ENCODE data around the gene TNS1. TPM values are rescaled to one million over a fixed set of nuclear protein-coding genes. Genes with fewer than 3 reads are reported as not detected.

Gene TNS1
- total RNA-seq, 1 experiment from 2014 or later = 6.2 TPM

GRCh38 chr2:217804338-217804737 lies 198.5 kb downstream of the TNS1 start:
- no peaks in the 10 kb centered on the region for H3K27me3 ChIP-seq (ENCODE audit: insufficient read depth, low read length)
- no peak overlapping the region for H3K9ac ChIP-seq (ENCODE audit: low read length)
- H3K4me1 ChIP-seq (ENCODE audit: control insufficient read depth in 1 of 2, insufficient read depth in 2 of 2, low read length in 2 of 2) = no peaks in the 10 kb centered on the region
- no peaks in the 10 kb centered on the region for H3K9me3 ChIP-seq (ENCODE audit: control insufficient read depth in 1 of 2, insufficient read depth in 1 of 2, low read depth in 1 of 2, low read length in 2 of 2)
- H3K36me3 ChIP-seq (ENCODE audit: control insufficient read depth in 1 of 2, insufficient read depth in 2 of 2, low read length in 2 of 2) = no peaks in the 10 kb centered on the region
- intact Hi-C loops (cut with micrococcal nuclease) = no loop called here
- no peak overlapping the region for H3K27ac ChIP-seq (ENCODE audit: low read depth, low read length)
- no peaks in the 10 kb centered on the region for H4K20me1 ChIP-seq (ENCODE audit: insufficient read depth)
- H3K9me2 ChIP-seq (ENCODE audit: insufficient read depth) = no peaks in the 10 kb centered on the region
- CTCF ChIA-PET = no interaction called here
- H3K79me2 ChIP-seq (ENCODE audit: insufficient read depth, low read length) = no peaks in the 10 kb centered on the region
- H3K4me2 ChIP-seq (ENCODE audit: low read length) = no peak overlapping the region
- DNase-seq (ENCODE audit: low read depth, low spot score) (no peak), ATAC-seq (no peak)
- H3K4me3 ChIP-seq (replicated peaks in 1 of 2; ENCODE audit: low read depth in 1 of 2, low read length in 2 of 2) = no peak overlapping the region
- RAD21 ChIA-PET (ENCODE audit: low non-redundant PET in 1 of 2, low total read pairs in 2 of 2, uncharacterized antibody in 2 of 2, unreplicated experiment in 2 of 2) = no interaction called here
- BruUV-seq (replicated peaks) = no TSS peak
- H2AFZ ChIP-seq (ENCODE audit: low read depth, low read length, poor library complexity, severe bottlenecking) = no peak overlapping the region
- TF ChIP-seq SRF (IDR thresholded peaks at IDR 0.05; ENCODE audit: low read depth) (no peak), REST (IDR thresholded peaks at IDR 0.05; ENCODE audit: low read depth) (peak; percentile 57)
- POLR2A ChIA-PET = no interaction called here

DNA sequence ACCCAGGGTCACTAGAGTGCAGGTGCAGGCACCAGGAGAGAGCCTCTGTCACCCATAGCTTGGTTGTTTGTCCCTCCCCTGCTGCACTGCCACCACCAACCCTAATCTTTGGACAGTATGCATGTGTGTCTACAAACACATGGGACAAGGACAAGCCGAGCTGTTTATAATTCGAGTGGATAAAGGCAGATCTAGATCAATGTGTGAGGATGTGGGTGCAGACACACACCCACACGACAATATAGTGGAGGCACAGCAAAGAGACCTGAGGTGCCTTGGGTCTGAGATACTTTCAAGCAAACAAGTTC lies 199.2 kb downstream of the TNS1 start:
- BruUV-seq (replicated peaks) = no TSS peak
- RAD21 ChIA-PET (ENCODE audit: low non-redundant PET in 1 of 2, low total read pairs in 2 of 2, uncharacterized antibody in 2 of 2, unreplicated experiment in 2 of 2) = no interaction called here
- H4K20me1 ChIP-seq (ENCODE audit: insufficient read depth) = no peaks in the 10 kb centered on the region

More for the DNA sequence above, 199.2 kb downstream of the TNS1 start:
- TF ChIP-seq POLR2AphosphoS5 (IDR thresholded peaks at IDR 0.05; ENCODE audit: low read depth, low read length) (no peak), EZH2phosphoT487 (IDR thresholded peaks at IDR 0.05; ENCODE audit: borderline replicate concordance) (no peak), RAD21 (IDR thresholded peaks at IDR 0.05; ENCODE audit: low read depth) (no peak), CTCF (IDR thresholded peaks at IDR 0.05 in 2 of 3, conservative IDR thresholded peaks at IDR 0.05 in 1 of 3; ENCODE audit: borderline replicate concordance in 1 of 3, insufficient read depth in 1 of 3, low read depth in 2 of 3, low read length in 2 of 3) (no peak), ATF3 (IDR thresholded peaks at IDR 0.05) (no peak), EZH2 (IDR thresholded peaks at IDR 0.05) (no peak), ZFX (IDR thresholded peaks at IDR 0.05) (no peak), POLR2A (IDR thresholded peaks at IDR 0.05; ENCODE audit: borderline replicate concordance, extremely low read depth, insufficient read depth, insufficient read length) (no peak)
- Histone ChIP-seq H3K27ac (ENCODE audit: low read depth, low read length) (no peak overlapping the region), H3K4me2 (ENCODE audit: low read length) (no peak overlapping the region), H3K9me3 (ENCODE audit: control insufficient read depth in 1 of 2, insufficient read depth in 1 of 2, low read depth in 1 of 2, low read length in 2 of 2) (no peaks in the 10 kb centered on the region), H2AFZ (ENCODE audit: low read depth, low read length, poor library complexity, severe bottlenecking) (no peak overlapping the region), H3K4me1 (ENCODE audit: control insufficient read depth in 1 of 2, insufficient read depth in 2 of 2, low read length in 2 of 2) (no peaks in the 10 kb centered on the region), H3K9me2 (ENCODE audit: insufficient read depth) (no peaks in the 10 kb centered on the region), H3K36me3 (ENCODE audit: control insufficient read depth in 1 of 2, insufficient read depth in 2 of 2, low read length in 2 of 2) (no peaks in the 10 kb centered on the region), H3K27me3 (ENCODE audit: insufficient read depth, low read length) (no peaks in the 10 kb centered on the region), H3K79me2 (ENCODE audit: insufficient read depth, low read length) (no peaks in the 10 kb centered on the region), H3K4me3 (replicated peaks in 1 of 2; ENCODE audit: low read depth in 1 of 2, low read length in 2 of 2) (no peak overlapping the region), H3K9ac (ENCODE audit: low read length) (no peak overlapping the region)
- POLR2A ChIA-PET = no interaction called here
- ATAC-seq (no peak), DNase-seq (ENCODE audit: low read depth, low spot score) (no peak)
- CTCF ChIA-PET = no interaction called here
- intact Hi-C loops (cut with micrococcal nuclease) = no loop called here

All from HCT116 (cell line).